IMR-90 (cell line): ENCODE results near the gene MUC5B.

Experiments used
- BHLHE40 ChIP-seq: fragments of 150-350 bp; IDR thresholded peaks from 2 replicates; pipeline ENCODE4 v1.6.1; 2016; ENCODE audit warnings: mild to moderate bottlenecking, low read depth, low read length
- CHD1 ChIP-seq: IDR thresholded peaks from 2 replicates; pipeline ENCODE4 v1.6.1; 2012; ENCODE audit warnings: low read depth, low read length, improper control_type of control experiment
- CTCF ChIP-seq: conservative IDR thresholded peaks from 2 replicates; pipeline ENCODE4 v1.5.1; 2012; ENCODE audit warnings: mild to moderate bottlenecking, low read depth, low read length, improper control_type of control experiment
- FOS ChIP-seq: fragments of 150-350 bp; IDR thresholded peaks from 2 replicates; pipeline ENCODE4 v1.6.1; 2016; ENCODE audit warnings: low read depth, low read length
- MAFK ChIP-seq: IDR thresholded peaks from 2 replicates; pipeline ENCODE4 v1.6.1; 2012; ENCODE audit warnings: low read depth, low read length, improper control_type of control experiment
- MAZ ChIP-seq: IDR thresholded peaks from 2 replicates; pipeline ENCODE4 v1.6.1; 2012; ENCODE audit warnings: low read depth, mild to moderate bottlenecking, low read length, improper control_type of control experiment, moderate library complexity, borderline replicate concordance
- MXI1 ChIP-seq: IDR thresholded peaks from 2 replicates; pipeline ENCODE4 v1.6.1; 2012; ENCODE audit warnings: low read depth, mild to moderate bottlenecking, low read length, moderate library complexity, borderline replicate concordance
- POLR2A ChIP-seq: IDR thresholded peaks from 2 replicates; pipeline ENCODE4 v1.6.1; 2012; ENCODE audit warnings: mild to moderate bottlenecking, low read depth, low read length
- RAD21 ChIP-seq: IDR thresholded peaks from 2 replicates; pipeline ENCODE4 v1.6.1; 2012; ENCODE audit warnings: low read length, improper control_type of control experiment
- RFX5 ChIP-seq: IDR thresholded peaks from 2 replicates; pipeline ENCODE4 v1.8.0; 2012; ENCODE audit warnings: low read depth, mild to moderate bottlenecking, low read length, moderate library complexity
- USF2 ChIP-seq: fragments of 150-350 bp; IDR thresholded peaks from 2 replicates; pipeline ENCODE4 v1.6.1; 2017; ENCODE audit warnings: mild to moderate bottlenecking, antibody characterized with exemption, low read length, low read depth

- TF ChIP-seq CHD1 (no peak), CTCF (no peak), POLR2A (no peak), BHLHE40 (no peak), FOS (no peak), MXI1 (no peak), MAZ (no peak), MAFK (no peak), USF2 (no peak), RFX5 (no peak), RAD21 (no peak)
Observed at GRCh38 chr11:1177020-1177770, 45.7 kb upstream of the MUC5B start.
